Stimulated activated naive CD8-positive, alpha-beta T cell treated with anti-CD3 and anti-CD28 coated beads, Interleukin-15, Interleukin-2, amounts not matched to agents 100 U/mL and 50 U/mL, for 24 hours (primary cell): ENCODE measurements around the gene TRPV4.
A peak's percentile ranks its signal among the peaks of the same experiment; 100 is the strongest.

Source experiments
- ATAC-seq: fragments of 150-1000 bp; cut with Tn5 transposase; one replicate; pipeline ENCODE4 v1.10.0; 2021
- DNase-seq: peaks from one replicate; pipeline ENCODE4 v3.0.0; 2021

The TRPV4 gene

GRCh38 chr12:109739747-109740693 lies 93.2 kb downstream of the TRPV4 start:
- ATAC-seq (no peak), DNase-seq (peak; percentile 27)

- peak; percentile 0 for DNase-seq
- no peak for ATAC-seq
Observed at GRCh38 chr12:109738878-109739665, 94.1 kb downstream of the TRPV4 start.

GRCh38 chr12:109738209-109738608 lies 95.0 kb downstream of the TRPV4 start:
- DNase-seq (peak; percentile 2), ATAC-seq (no peak)

- DNase-seq (no peak), ATAC-seq (no peak)
Observed at GRCh38 chr12:109737631-109738030, 95.6 kb downstream of the TRPV4 start.

- no peak for ATAC-seq
- DNase-seq = no peak
Observed at GRCh38 chr12:109737126-109737525, 96.1 kb downstream of the TRPV4 start.

GRCh38 chr12:109736552-109737108 lies 96.6 kb downstream of the TRPV4 start:
- peak; percentile 35 for DNase-seq
- ATAC-seq = peak; percentile 51

- DNase-seq (peak; percentile 1), ATAC-seq (no peak)
Observed at GRCh38 chr12:109735825-109736551, 97.2 kb downstream of the TRPV4 start.

- peak; percentile 1 for DNase-seq
- no peak for ATAC-seq
Observed at GRCh38 chr12:109735051-109735521, 98.1 kb downstream of the TRPV4 start.

GRCh38 chr12:109734219-109735000 lies 98.8 kb downstream of the TRPV4 start:
- DNase-seq (peak; percentile 1), ATAC-seq (no peak)
